ENCODE measurements around the gene ZNF200.
"Not testable (repeated sequence)": the region's sequence is repeated elsewhere in the genome, so short reads cannot be mapped to it uniquely, and the experiment has no call there.

The ZNF200 gene

DNA sequence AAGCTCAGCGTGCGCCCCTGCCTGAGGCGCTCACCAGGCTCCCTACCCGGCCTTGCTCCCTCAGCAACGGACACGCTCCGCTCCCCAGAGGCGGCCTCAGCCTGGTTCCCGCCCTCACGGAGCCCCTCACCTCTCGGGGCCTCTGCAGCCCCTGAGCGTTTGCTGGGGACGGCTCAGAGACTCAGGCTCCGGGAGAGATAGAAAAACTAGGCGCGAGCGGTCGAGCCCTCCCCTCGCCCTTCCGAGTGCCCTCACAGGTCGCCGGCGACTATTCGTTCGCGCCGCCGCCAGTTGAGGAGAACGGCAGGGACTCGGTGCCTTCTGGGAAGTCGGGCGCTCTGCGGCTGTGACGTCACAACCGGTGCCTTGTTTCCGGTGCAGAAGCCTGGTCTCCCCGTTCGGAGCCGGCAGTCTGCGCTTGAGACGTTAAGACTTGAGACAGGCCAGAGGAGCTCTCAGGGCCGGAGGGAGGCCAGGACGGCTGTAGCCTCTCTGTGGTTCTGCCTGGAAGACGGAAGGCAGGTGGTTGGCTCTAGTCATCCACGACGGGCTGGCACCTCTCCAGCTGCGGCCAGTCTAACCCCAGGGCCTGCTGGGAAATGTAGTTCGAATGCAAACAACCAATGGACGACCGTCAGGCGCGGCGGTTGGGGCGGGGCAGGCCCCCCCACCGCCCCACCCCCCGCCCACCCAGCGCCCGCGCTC is at the start of gene ZNF200:
Gene ZNF200, minus strand, starts transcription at position 302 of the 705 bp plus-strand sequence. CDS start 1,403 bp downstream, outside the sequence.
- peak; percentile 90 for DNase-seq

DNA sequence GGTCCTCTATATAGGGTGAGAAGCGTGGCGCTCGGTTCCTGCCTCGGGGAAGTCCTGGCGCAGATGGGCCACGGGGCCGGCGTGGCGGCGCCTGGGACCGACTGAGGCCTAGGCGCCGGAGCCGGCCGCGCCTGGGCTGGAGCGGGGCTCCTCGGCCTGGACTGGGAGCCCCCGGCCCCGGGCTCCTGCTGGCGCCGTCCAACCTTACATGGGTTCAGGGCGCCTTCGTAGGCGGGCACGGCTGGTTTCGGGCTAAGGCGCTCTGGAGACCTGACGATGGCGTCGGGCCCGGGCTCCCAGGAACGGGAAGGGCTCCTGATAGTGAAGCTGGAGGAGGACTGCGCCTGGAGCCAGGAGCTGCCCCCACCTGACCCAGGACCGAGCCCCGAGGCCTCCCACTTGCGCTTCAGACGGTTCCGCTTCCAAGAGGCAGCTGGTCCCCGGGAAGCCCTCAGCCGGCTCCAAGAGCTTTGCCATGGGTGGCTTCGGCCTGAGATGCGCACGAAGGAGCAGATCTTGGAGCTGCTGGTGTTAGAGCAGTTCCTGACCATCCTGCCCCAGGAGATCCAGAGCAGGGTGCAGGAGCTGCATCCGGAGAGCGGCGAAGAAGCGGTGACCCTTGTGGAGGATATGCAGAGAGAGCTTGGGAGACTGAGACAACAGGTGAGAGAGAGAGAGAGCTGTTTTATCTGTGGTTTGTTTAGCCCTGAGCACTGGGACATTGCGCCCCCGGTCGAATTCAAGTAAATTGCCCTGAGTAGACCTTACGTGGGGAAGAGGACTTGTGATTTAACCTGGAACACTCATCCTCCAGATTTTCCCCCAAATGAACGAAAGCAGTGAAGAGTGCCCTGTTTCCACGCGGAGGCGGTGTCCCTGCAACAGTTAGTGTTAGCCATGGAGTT is 48.8 kb upstream of the ZNF200 start:
- no peak for DNase-seq

DNA sequence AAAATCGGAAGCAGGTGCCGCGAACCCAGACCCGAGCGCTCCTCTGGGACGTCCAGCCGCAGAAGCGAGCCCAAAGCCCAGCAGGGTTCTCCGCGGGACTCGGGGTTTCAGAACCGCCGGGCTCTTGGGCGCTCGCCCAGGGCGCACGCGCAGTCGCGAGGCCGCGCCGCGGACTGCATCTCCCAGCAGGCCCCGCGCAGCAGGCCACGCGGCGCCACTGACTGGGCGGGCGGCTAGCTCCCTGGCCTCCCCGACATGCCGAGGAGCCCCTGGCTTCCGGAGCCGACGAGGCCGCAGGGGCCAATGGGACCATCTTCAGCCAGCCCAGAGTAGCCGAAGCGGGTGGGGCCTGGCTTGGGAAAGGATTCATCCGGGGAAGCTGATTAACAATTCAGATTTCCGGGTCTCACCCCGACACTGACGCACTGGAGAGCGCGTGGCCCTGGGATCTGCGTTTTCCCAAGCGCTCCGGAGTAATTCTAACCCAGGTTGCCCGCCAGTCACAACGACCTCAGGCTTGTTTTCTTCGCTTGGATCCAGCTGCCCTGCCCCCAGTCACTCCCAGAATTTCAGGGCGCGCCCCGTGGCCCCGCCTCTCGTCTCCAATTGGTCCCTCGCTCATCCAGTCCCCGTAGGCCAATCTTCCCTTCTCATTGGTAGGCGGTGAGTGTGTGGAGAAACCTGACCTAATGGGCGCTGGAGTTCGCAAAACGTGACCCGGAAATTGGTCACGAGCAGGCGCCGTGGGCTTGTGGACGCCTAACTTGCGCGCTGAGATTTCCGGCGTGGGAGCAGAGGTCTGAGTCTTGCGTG is 48.0 kb upstream of the ZNF200 start, which contains the start of gene ZNF263:
Gene ZNF263, plus strand, starts transcription at position 762 of the 813 bp plus-strand sequence. CDS start 328 bp downstream, outside the sequence.
- peak; percentile 96 for DNase-seq

- peak; percentile 86 for DNase-seq
Observed at GRCh38 chr16:3282103-3282729, 47.3 kb upstream of the ZNF200 start.

DNA sequence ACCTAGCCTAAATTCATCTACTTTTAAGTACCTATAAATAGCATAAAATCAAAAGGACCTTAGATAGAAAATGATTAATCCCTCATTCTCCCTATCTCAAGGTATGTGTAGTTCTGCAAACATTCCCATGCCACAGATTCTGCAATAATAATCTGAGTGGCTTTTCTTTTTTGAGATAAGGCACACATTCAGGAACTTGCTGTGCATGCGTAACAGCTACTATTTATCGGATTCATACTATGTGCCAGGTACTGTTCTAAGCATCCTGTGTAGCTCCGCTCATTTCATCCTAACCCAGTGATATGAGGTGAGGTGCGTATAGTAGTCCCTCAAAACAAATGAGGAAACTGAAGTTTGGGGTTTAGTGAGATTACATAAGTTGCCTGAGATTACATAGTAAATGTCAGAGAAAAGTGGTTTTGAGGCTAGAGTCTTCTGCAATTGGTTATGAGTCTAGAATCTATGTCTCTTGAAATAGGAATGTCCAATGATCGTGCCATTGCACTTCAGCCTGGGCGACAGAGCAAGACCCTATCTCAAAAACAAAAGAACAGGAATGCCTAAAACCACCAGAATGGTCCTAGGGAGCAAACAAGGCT is 46.4 kb upstream of the ZNF200 start:
- no peak for DNase-seq

DNA sequence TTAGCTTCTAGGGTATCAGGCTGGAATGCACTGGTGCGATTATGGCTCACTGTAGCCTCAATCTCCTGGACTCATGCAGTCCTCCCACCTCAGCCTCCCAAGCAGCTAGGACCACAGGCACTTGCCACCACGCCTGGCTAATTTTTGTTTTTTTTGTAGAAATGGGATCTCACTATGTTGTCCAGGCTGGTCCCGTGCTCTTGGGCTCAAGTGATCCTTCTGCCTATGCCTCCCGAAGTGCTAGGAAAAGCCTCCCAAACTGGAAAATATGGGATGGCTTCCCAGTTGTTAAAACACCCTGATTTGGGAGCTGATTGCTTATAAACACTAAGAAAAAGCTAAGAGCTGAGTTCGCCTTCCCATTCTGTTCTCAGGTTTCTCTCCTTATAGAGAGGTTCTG is 41.7 kb upstream of the ZNF200 start:
- DNase-seq, result no peak

- no peak for DNase-seq
Observed at GRCh38 chr16:3274947-3275346, 40.0 kb upstream of the ZNF200 start.

DNA sequence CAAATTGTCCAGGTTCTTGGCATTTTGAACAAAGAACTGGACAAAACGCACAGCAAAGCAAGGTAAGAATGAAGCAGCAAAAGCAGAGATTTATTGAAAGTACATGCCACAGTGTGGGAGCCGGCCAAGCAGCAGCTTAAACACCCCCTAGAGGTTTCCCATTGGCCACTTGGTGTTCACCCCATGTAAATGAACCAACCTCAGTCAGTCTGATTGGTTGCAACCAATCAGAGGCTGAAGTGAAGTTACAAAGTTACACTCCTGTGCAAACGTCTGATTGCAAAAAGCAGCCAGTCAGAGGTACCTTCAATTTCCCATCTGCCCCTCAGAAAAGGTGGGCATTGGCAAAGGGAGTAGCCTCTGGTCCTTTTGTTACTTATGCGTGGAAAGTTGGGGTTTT is 39.5 kb upstream of the ZNF200 start:
- no peak for DNase-seq

- DNase-seq, result not testable (repeated sequence)
Observed at GRCh38 chr16:3271281-3271680, 36.3 kb upstream of the ZNF200 start.

DNA sequence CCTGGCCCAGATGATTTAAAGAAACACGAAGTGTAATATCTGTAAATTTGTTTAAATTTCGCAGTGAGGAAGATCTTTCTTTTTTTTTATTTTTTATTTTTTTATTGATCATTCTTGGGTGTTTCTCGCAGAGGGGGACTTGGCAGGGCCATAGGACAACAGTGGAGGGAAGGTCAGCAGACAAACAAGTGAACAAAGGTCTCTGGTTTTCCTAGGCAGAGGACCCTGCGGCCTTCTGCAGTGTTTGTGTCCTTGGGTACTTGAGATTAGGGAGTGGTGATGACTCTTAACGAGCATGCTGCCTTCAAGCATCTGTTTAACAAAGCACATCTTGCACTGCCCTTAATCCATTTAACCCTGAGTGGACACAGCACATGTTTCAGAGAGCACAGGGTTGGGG is 35.8 kb upstream of the ZNF200 start:
- DNase-seq, result not testable (repeated sequence)

GRCh38 chr16:3268294-3268693 is 33.3 kb upstream of the ZNF200 start:
- no peak for DNase-seq

- peak; percentile 44 for DNase-seq
Observed at GRCh38 chr16:3266873-3267537, 32.0 kb upstream of the ZNF200 start.

DNA sequence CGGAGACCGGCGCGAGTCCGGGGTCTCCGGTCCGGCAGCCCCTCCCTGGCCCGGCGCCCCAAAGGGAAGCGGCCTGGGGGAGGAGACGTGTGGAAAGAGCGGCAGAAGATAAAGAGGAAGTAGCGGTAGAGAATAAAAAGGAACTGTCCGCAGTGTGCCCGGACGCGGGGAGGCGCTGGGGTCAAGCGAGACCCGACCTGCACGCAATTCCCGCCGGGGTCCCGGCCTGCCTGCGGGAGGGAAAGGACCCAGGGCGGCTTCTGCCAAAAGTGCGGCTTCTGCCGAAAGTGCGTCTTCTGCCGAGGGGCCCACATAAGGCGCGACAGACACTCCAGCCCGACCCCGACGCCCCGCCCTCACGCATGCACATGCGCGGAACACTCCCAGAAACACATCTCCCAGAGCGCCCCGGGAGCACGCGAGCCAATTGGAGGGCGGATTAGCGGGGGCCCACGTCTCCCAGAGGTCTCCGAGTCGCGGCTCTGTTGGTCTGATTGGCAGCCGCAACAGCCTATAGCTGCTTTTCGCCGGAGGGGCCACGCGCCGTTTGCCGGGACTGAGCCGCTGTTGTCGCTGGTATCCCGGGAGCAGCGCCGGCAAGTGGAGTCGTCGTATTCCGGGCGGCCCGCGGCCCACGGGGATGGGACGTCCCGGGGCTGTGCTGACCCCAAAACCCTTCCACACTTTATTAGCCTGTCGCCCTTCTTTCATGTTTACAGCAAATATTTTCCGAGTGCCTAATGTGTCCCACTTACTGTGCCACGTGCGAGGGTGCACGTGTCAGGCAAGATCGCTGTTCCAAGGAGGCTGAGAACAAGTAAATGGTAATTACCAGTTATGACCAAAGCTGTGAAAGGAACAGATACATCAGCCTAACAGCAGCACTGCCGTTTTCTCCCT is 29.4 kb upstream of the ZNF200 start:
- DNase-seq, result peak; percentile 94

DNA sequence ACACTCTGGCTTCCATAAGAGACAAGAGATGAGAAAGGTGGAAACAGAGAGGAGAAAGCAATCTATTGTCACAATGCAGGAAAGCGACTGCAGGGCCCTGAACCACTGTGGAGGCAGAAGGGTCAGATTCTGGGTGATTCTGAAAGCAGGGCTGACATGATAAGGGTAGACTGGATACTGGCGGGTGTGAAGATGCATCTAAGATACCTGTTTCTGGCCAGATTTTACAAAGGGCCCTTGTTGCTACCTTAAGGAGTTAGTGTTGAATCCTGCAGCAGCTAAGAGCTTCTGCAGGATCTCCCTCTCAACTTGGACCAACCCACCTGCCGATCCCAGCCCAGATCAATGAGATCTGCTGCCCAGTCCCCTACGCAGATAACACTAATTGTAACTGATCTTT is 27.6 kb upstream of the ZNF200 start:
- DNase-seq, result no peak

DNA sequence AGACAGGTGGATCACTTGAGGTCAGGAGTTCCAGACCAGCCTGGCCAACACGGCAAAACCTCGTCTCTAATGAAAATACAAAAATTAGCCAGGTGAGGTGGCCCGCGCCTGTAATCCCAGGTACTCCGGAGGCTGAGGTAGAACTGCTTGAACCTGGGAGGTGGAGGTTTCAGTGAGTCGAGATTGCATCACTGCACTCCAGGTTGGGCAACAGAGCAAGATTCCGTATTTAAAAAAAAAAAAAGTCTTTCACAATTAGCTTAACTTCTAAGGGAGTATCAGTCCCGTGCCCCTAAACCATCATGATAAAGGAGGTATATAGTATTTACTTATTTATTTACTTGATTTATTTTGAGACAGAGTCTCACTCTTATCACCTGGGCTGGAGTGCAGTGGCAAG is 24.9 kb upstream of the ZNF200 start:
- DNase-seq, result no peak

DNA sequence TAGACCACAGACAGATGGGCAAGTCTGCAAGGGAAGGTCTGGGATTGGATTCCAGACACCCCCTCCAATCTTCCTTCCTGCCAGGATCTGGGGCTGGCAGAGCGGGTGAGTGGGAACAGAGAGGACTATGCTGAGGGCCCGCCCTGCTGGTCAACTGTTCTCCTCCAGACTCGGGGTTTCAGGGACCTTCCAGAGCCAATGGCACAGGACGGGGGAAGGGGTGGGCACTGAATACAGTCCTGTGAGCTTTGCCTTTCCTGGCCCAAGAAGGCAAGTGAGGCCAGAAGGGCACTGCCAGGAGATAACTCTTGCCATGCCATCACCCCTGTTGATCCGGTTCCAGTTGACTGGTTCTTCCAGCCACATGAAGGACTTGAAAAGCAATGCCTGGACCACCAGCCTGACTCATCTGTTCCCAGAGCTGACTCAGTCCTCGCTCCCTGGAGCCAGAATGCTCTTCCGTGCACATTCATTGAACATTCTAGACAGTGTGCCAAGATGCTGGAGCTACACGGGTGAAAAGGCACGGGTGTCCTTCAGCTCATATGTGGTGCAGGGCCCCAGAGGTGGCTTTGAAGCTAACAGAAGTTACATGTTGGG is 22.0 kb upstream of the ZNF200 start:
- peak; percentile 59 for DNase-seq

GRCh38 chr16:3256146-3256865 is 21.3 kb upstream of the ZNF200 start, which contains the start of gene MEFV:
MEFV (minus strand) TSS chr16:3256633; CDS start chr16:3256587, 46 bp downstream.
- DNase-seq, result no peak

- no peak for DNase-seq
Observed at GRCh38 chr16:3254309-3254708, 19.4 kb upstream of the ZNF200 start.

- no peak for DNase-seq
Observed at GRCh38 chr16:3252967-3253366, 18.0 kb upstream of the ZNF200 start.

Data from kidney glomerular epithelial cell (primary cell).